Middle frontal gyrus (tissue), 1 donor: ENCODE results near the gene STARD6.
"Not testable (repeated sequence)": the region's sequence is repeated elsewhere in the genome, so short reads cannot be mapped to it uniquely, and the experiment has no call there.

Source experiments
- DNase-seq: peaks from one replicate; pipeline ENCODE4 v3.0.0-alpha.2; 2015; ENCODE audit warnings: low spot score; ENCODE audit errors: extremely low spot score

Gene STARD6

GRCh38 chr18:54338230-54338629, 19.4 kb downstream of the STARD6 start:
- no peak for DNase-seq

- no peak for DNase-seq
Measured at GRCh38 chr18:54335638-54336173, 22.0 kb downstream of the STARD6 start.

GRCh38 chr18:54330768-54331548, 26.7 kb downstream of the STARD6 start:
- DNase-seq, result no peak

- DNase-seq, result no peak
Measured at GRCh38 chr18:54329787-54330186, 27.9 kb downstream of the STARD6 start.

DNA sequence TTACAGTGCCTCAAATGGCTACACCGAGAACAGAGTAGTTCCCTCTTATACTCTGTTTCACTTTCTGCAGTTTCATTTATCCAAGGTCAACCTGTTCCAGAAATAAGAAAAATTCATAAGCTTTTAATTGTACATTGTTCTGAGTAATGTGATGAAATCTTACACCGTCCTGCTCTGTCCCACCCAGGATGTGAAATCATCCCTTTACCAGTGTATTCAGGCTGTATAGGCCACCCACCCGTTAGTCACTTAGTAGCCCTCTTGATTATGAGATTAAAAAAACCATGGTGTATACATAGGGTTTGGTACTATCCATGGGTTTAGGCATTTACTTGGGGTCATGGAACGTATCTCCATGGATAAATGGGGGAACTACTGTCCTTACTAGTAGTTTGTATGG, 29.8 kb downstream of the STARD6 start:
- no peak for DNase-seq

GRCh38 chr18:54323970-54324369, 33.7 kb downstream of the STARD6 start:
- no peak for DNase-seq

DNA sequence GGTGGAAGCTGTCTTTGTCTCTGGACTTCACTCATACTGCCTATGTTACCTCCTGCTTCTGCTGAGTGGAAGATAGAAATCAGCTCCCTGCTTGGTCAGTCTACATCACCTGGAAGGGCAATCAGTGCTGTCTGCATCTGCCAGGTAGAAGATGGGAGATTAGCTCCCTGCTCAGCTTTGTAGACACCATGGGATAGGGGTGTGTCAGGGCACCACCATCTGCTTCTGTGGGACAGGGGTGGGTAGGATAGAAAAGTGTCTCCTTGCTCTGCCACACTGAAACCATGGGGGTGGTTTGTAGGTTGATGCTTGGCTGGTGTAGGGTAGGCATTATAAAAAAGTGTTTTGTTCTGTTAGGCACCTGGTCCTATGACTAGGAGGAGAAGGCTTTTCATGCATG, 34.1 kb downstream of the STARD6 start:
- DNase-seq, result no peak

DNA sequence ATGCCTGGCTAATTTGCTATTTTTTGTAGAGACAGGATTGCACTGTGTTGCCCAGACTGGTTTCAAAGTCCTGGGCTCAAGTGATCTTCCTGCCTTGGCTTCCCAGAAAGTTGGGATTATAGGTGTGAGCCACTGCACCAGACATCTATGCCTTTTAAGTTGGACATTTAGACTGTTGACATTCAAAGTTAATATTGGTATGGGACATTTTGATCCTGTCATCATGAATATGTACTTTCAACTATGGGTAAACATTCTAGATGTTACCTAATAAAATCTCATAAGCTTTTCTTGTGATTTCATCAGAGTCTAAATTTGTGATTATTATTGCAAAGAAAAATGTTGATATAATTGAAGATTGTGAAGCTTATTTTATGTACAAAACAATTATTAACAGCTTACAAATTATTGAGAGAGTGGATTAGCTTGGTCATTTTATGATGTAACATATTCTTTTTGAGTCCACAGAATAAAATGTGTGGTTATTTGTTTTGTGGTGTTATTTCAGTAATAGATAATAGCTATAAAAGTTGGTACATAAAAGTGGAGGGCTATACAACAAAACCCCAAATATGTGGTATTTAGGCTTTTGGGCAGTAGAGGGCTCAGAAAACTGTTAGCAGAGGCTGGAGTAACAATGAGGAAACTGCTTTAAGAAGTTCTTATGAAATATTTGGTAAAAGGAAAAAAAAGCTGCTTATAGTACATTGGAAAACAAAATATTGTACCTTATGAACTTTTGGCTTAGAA, 41.4 kb downstream of the STARD6 start:
- DNase-seq, result no peak

GRCh38 chr18:54309564-54309963, 48.1 kb downstream of the STARD6 start:
- DNase-seq, result not testable (repeated sequence)

- DNase-seq, result no peak
Measured at GRCh38 chr18:54303408-54303807, 54.2 kb downstream of the STARD6 start.

DNA sequence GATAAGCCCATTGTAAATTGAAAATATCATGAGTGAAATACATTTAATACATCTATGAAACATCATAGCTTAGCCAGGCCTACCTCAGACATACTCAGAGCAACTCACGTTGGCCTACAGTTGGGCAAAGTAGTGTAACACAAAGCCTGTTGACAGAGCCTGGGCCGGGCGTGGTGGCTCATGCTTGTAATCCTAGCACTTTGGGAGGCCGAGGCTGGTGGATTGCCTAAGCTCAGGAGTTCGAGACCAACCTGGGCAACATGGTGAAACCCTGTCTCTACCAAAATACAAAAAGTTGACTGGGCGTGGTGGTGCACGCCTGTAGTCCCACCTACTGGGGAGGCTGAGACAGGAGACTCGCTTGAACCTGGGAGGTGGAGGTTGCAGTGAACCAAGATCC, 58.7 kb downstream of the STARD6 start:
- not testable (repeated sequence) for DNase-seq

- DNase-seq, result no peak
Measured at GRCh38 chr18:54296062-54296461, 61.6 kb downstream of the STARD6 start.

DNA sequence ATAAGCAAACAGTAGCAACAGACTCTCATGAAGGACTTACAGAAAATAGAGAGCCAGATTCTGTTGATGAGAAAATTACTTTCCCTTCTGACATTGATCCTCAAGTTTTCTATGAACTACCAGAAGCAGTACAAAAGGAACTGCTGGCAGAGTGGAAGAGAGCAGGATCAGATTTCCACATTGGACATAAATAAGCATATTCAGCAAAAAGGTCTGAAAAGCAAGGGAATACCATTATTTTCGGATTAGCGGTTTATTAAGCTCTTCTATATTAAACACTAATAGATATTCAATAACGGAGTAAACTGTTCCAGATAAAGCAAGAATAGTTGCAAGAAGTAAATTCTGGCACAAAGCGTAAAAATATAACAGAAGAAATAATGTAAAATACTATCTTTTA, 63.4 kb downstream of the STARD6 start:
- DNase-seq, result no peak

- DNase-seq, result no peak
Measured at GRCh38 chr18:54284981-54285785, 72.5 kb downstream of the STARD6 start.

- DNase-seq, result no peak
Measured at GRCh38 chr18:54284535-54284934, 73.1 kb downstream of the STARD6 start.

GRCh38 chr18:54280220-54280569, 77.5 kb downstream of the STARD6 start:
- no peak for DNase-seq

DNA sequence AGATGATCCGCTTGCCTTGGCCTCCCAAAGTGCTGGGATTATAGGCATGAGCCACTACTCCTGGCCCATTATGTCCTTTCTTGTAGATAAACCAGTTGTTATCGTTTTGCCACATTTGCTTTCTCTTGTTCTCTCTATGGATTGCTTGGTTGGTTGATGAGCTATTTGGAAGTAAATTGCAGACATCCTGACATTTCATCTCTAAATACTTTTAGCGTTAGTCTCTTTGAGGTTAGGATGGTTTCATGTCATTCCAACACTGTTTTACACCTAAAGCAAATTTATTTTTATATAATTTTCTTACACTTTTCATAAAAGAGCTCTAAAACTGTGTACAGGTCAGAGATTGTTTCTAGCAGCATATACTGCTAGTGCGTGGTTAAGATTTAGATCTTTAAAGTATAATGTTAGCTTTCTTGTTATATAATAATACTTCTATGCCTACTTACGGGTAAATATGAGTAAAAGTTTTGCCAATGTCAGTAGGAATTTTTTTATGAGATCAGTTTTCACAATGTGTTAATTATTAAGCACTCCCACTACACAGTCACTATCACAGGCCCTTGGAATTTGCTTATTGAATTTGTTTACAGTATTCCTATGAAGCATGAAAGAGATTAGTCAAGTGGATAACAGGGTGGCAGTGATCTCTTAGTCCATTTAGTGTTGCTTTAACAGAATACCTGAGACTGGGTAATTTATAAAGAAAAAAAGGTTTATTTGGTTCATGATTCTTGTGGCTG, 78.0 kb downstream of the STARD6 start:
- DNase-seq, result no peak

GRCh38 chr18:54278615-54279014, 79.0 kb downstream of the STARD6 start:
- no peak for DNase-seq

DNA sequence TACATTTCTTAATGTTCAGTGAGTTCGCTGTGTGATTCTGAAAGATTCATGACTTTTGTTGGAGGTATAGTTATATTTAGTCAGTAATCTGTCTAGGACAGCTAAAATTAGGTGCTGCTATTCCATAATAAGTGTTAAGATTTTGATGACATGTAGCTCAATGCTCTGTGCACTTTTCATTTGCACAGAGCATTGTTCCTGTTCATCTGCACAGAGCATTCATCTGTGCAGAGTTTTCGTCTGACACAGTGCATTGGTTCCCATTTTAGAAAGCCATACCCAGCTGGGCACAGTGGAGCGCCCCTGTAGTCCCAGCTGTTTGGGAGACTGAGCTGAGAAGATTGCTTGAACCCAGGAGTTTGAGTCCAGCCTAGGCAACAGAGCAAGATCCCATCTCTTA, 79.8 kb downstream of the STARD6 start:
- DNase-seq, result no peak
